ENCODE data around the gene RBPMS2.

- TF ChIP-seq CTCF (IDR thresholded peaks at IDR 0.05), result no peak
- TF ChIP-seq EZH2 (IDR thresholded peaks at IDR 0.05; ENCODE audit: borderline replicate concordance, insufficient read depth, low read depth, low read length, poor library complexity, severe bottlenecking), result no peak
Observed at GRCh38 chr15:64804619-64805018, 29.2 kb upstream of the RBPMS2 start.

Data from B cell (primary cell).